Activated CD4-positive, alpha-beta T cell treated with anti-CD3 and anti-CD28 coated beads for 36 hours (primary cell): ENCODE measurements around the gene USP34. TPM values are rescaled to one million over a fixed set of nuclear protein-coding genes. Genes with fewer than 3 reads are reported as not detected.
"Not testable (repeated sequence)": the region's sequence is repeated elsewhere in the genome, so short reads cannot be mapped to it uniquely, and the experiment has no call there.

Experiments
- ATAC-seq: fragments of 200-7000 bp; cut with Tn5 transposase; one replicate; pipeline ENCODE4 v1.10.0; 2021; ENCODE audit warnings: mild to moderate bottlenecking, moderate library complexity
- CTCF ChIA-PET: fragments of 350-600 bp; sonication (Branson Sonifier 250); formaldehyde crosslinking; loops from one replicate; lab custom pipeline; 2021; ENCODE audit warnings: antibody characterized with exemption; lab: Charles Lee
- POLR2A ChIA-PET: fragments of 350-600 bp; sonication (Branson Sonifier 250); formaldehyde crosslinking; loops from one replicate; lab custom pipeline; 2021; ENCODE audit warnings: antibody characterized with exemption, inconsistent platforms; lab: Charles Lee
- DNase-seq: peaks from one replicate; pipeline ENCODE4 v3.0.0-alpha.2; 2020
- H3K27ac Mint-ChIP-seq: one replicate; pipeline ENCODE4 v1.8.0; 2021; ENCODE audit warnings: mixed read lengths
- H3K27me3 Mint-ChIP-seq: one replicate; pipeline ENCODE4 v1.8.0; 2021; ENCODE audit warnings: mixed read lengths
- H3K36me3 Mint-ChIP-seq: one replicate; pipeline ENCODE4 v1.8.0; 2021; ENCODE audit warnings: low read depth, mixed read lengths
- H3K4me1 Mint-ChIP-seq: one replicate; pipeline ENCODE4 v1.8.0; 2021; ENCODE audit warnings: mixed read lengths
- H3K4me3 Mint-ChIP-seq: one replicate; pipeline ENCODE4 v1.8.0; 2021; ENCODE audit warnings: mild to moderate bottlenecking, moderate library complexity, mixed read lengths
- H3K9me3 Mint-ChIP-seq: one replicate; pipeline ENCODE4 v1.8.0; 2021; ENCODE audit warnings: low read depth, mixed read lengths
- intact Hi-C, 2 experiments: fragments of 100-400 bp; cut with DNase I in 1 of 2; cut with micrococcal nuclease in 1 of 2; formaldehyde crosslinking; loops; one replicate each; pipeline versions ENCODE4 v1.14.2 to v1.15.1; 2022 to 2024; cut with DNase I, micrococcal nuclease
- total RNA-seq, 2 experiments: library from RNA; stranded (reverse); gene quantifications; one replicate each; pipeline ENCODE4 v1.2.3, GENCODE V29; 2021

The USP34 gene
- total RNA-seq, 2 experiments from 2014 or later, result 63.7 to 67.6 TPM

DNA sequence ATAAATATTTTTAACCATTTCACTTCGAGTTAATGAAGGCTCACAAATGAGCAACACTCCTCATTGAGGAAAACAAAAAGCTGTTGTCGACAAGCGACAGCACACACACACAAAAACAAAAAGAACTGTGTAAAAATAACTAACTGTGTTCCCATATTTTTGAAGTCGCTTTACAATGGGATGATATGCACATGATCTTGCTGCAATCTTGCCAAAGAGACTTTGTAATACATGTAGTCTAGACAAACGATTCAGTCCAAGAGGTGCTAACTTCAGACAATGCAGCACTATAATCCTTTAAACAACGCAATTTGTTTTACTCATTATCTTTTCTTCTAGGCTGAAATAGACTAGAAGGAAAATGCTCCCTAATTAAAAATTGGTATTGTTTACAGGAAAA is 7.2 kb upstream of the USP34 start:
- H3K4me1 Mint-ChIP-seq, result no peaks in the 10 kb centered on the region
- CTCF ChIA-PET, result interaction anchor here (1.4 kb wide), 1 partner anchor 52 kb away, joined by 3 read pairs; no protein-coding TSS in a partner anchor
- H3K27me3 Mint-ChIP-seq, result no peaks in the 10 kb centered on the region
- no peak overlapping the region for H3K4me3 Mint-ChIP-seq
- ATAC-seq (no peak), DNase-seq (no peak)
- no peak overlapping the region for H3K27ac Mint-ChIP-seq
- H3K9me3 Mint-ChIP-seq, result no peaks in the 10 kb centered on the region
- H3K36me3 Mint-ChIP-seq, result peaks cover 51% of the 10 kb centered on the region
- intact Hi-C loops, result no loop called here
- POLR2A ChIA-PET, result no interaction called here

DNA sequence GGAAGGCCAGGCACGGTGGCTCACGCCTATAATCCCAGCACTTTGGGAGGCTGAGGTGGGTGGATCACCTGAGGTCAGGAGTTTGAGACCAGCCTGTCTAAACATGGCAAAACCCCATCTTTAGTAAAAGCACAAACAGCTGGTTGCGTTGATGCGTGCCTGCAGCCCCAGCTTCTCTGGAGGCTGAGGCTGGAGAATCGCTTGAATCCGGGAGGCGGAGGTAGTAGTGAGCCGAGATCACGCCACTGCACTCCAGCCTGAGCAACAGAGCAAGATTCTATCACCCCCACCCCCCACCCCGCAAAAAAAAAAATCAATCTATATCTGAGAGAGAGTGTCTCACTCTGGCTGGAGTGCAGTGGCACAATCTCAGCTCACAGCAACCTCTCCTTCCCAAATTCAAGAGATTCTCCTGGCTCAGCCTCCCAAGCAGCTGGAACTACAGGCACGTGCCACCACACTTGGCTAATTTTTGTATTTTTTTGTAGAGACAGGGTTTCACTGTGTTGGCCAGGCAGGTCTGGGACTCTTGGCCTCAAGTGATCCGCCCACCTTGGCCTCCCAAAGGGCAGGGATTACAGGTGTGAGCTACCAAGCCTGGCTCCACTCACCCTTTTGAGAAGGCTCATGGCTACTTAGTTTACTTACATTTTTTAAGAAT is 6.2 kb upstream of the USP34 start:
- H3K4me3 Mint-ChIP-seq, CTCF ChIA-PET, H3K27ac Mint-ChIP-seq, H3K27me3 Mint-ChIP-seq, H3K4me1 Mint-ChIP-seq, intact Hi-C loops, DNase-seq, POLR2A ChIA-PET, H3K9me3 Mint-ChIP-seq, ATAC-seq: not testable (repeated sequence)
- H3K36me3 Mint-ChIP-seq, result peaks cover 48% of the 10 kb centered on the region

DNA sequence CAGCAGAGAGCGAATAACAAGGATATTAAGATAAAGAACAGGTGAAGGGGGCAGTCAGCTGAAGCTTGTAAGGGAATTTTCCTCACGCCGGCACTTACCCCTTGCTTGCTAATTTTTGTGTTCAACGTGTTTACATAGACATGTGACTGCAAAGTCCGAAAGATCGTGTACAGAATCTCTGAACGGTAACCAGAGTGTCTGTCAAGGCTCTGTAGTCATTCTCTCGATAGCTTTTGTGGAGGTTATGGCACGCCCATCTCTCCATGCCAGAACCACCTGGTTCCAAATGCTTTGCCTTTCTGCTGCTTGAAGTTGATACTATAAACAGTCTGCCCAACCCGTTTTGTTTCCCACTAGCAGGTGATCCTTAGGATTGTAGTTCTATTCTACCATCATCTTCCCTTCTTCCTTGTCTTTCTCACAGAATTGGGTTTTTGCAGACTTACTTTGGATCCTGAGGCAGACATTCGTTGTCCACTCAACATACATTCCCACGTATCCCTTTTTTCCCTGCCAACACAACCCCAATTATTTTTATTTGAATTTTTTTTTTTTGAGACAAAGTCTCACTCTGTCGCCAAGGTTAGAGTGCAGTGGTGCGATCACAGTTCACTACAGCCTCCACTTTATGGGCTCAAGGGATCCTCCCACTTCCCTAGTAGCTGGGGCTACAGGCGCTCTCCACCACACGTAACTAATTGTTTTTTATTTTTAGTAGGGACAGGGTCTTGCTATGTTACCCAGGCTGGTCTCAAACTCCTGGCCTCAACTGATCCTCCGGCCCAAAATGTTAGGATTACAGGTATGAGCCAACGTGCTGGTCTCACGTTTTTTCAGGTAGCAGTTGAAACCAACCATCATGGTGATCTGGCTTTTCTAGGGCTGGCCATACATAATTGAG is 1.3 kb upstream of the USP34 start:
- H3K27me3 Mint-ChIP-seq, result no peaks in the 10 kb centered on the region
- CTCF ChIA-PET, result interaction anchor here (1.6 kb wide), 1 partner anchor 46 kb away, joined by 7 read pairs; no protein-coding TSS in a partner anchor
- ATAC-seq, result no peak
- H3K36me3 Mint-ChIP-seq, result peaks cover 31% of the 10 kb centered on the region
- peaks cover 26% of the 10 kb centered on the region for H3K4me1 Mint-ChIP-seq
- intact Hi-C loops, result loop anchor here (1.0 to 5.0 kb wide), 12 partner anchors 45 to 715 kb away; partner anchors contain the start of genes CCT4 (in 1 of the 2), FAM161A (in 1 of the 2), PAPOLG (in 1 of the 2) and PEX13 (in 1 of the 2)
- H3K4me3 Mint-ChIP-seq, result peak overlapping the region; percentile 83
- POLR2A ChIA-PET, result interaction anchor here (1.2 to 1.6 kb wide), 2 partner anchors 46 to 66 kb away, joined by 4 to 7 read pairs; partner anchors contain the start of gene XPO1
- peak overlapping the region; percentile 94 for H3K27ac Mint-ChIP-seq
- DNase-seq, result peak; percentile 50
- no peaks in the 10 kb centered on the region for H3K9me3 Mint-ChIP-seq

DNA sequence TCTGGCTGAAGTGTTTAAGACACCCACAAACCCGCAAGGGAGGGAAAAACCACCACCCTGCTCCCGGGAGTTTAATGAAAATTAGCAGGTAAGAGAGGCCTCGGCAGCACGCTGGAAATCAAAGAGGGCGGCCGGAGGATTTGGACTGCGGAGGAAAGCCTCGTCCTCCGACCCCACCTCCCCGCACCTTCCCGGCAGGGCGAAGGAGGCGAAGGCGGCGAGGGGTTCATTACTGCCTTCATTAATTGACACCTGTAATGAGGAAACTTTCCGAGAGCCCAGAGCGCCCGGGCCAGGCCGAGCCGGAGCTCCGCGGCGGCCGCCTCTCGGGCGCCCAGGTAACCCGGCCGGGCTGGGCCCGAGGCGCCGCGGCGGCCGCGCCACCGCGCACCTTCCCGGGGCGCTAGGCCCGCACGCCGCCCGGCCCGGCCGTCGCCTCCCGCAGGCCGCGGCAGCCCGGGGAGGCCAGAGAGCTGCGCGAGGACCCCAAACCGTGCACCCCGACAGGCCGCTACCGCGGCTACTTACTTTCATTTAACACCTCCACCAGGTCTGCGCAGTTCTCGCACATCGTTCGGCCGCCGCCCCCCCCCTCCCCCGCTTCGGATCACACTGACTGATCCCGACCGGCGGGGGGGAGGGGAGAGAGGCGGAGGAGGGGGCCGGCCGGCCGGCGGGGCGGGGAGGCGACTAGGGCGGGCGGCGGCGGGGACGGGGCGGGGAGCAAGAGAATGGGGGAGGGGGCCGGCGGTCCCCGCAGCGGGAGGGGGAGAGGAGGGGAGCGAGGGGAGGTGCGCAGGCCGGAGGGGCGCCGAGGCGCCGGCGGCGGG is 550 bp downstream of the USP34 start:
- Mint-ChIP-seq H3K27ac (peak overlapping the region; percentile 80), H3K4me3 (peak overlapping the region; percentile 83), H3K36me3 (peaks cover 30% of the 10 kb centered on the region), H3K27me3 (no peaks in the 10 kb centered on the region), H3K4me1 (peaks cover 31% of the 10 kb centered on the region), H3K9me3 (no peaks in the 10 kb centered on the region)
- intact Hi-C loops, result loop anchor here (2.0 to 5.0 kb wide), 3 partner anchors 43 to 714 kb away; partner anchors contain the start of gene PAPOLG (in 1 of the 2)
- peak; percentile 93 for DNase-seq
- ChIA-PET CTCF (interaction anchor here (0.7 kb wide), 1 partner anchor 104 kb away, joined by 3 read pairs; no protein-coding TSS in a partner anchor), POLR2A (interaction anchor here (1.1 kb wide), 1 partner anchor 68 kb away, joined by 4 read pairs; the partner anchor contains the start of gene XPO1)
- peak; percentile 30 for ATAC-seq

DNA sequence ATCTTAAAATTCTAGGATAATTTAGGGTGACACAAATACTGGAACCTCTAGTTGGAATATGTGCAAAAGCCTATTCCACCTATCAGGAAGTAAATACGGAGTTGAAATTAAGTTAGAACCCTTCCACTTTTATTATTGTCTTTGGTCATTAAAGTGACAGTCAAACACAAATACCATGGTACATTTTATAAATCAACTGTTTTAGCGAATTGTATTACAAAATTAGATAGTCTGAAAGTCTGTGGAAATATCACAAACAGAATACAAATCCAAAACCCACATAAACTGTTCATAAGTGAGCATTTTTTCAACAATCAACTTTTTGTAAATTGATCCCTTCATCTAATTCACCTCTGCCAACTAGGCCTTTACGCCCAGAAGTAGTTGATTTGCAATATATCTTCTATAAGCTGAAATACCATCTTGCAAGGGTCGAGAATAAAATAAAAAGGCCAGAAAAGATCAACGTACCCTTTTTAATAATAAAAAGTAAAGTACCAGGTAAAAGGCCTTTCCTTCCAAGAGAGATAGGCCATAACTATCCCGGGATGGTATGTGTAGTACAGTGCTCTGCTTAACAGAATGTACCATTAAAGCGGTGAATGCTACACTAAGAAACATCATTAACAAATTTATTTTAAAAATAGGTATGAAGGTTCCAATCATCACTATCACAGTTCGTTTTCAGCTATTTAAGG is 1.3 kb downstream of the USP34 start:
- Mint-ChIP-seq H3K4me3 (peak overlapping the region; percentile 83), H3K9me3 (no peaks in the 10 kb centered on the region), H3K4me1 (peaks cover 37% of the 10 kb centered on the region), H3K36me3 (peaks cover 30% of the 10 kb centered on the region), H3K27me3 (no peaks in the 10 kb centered on the region), H3K27ac (peak overlapping the region; percentile 80)
- DNase-seq (no peak), ATAC-seq (no peak)
- CTCF ChIA-PET, result interaction anchor here (0.7 kb wide), 1 partner anchor 103 kb away, joined by 3 read pairs; no protein-coding TSS in a partner anchor
- POLR2A ChIA-PET, result interaction anchor here (0.6 to 1.1 kb wide), 2 partner anchors 10 to 69 kb away, joined by 3 to 4 read pairs; partner anchors contain the start of gene XPO1
- intact Hi-C loops, result loop anchor here (2.0 to 5.0 kb wide), 3 partner anchors 42 to 713 kb away; partner anchors contain the start of gene PAPOLG (in 1 of the 2)

DNA sequence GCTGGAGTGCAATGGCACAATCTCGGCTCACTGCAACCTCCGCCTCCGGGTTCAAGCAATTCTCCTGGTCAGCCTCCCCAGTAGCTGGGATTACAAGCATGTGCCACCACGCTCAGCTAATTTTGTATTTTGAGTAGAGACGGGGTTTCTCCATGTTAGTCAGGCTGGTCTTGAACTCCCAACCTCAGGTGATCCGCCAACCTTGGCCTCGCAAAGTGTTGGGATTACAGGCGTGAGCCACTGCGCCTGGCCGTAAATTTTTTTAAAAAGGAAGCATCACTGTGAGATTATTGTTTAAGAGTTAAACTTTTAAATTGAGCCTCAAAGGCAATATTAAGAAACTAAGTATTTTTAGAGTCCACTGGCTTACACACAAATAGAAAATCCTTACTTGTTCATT is 2.7 kb downstream of the USP34 start:
- DNase-seq, H3K27ac Mint-ChIP-seq, ATAC-seq, H3K27me3 Mint-ChIP-seq, intact Hi-C loops, H3K9me3 Mint-ChIP-seq: not testable (repeated sequence)
- Mint-ChIP-seq H3K4me3 (peak overlapping the region; percentile 83), H3K36me3 (peaks cover 21% of the 10 kb centered on the region), H3K4me1 (peaks cover 48% of the 10 kb centered on the region)
- POLR2A ChIA-PET, result interaction anchor here (1.0 kb wide), 1 partner anchor 70 kb away, joined by 4 read pairs; the partner anchor contains the start of gene XPO1
- CTCF ChIA-PET, result interaction anchor here (0.6 to 1.2 kb wide), 2 partner anchors 42 to 69 kb away, joined by 3 to 4 read pairs; no protein-coding TSS in a partner anchor

DNA sequence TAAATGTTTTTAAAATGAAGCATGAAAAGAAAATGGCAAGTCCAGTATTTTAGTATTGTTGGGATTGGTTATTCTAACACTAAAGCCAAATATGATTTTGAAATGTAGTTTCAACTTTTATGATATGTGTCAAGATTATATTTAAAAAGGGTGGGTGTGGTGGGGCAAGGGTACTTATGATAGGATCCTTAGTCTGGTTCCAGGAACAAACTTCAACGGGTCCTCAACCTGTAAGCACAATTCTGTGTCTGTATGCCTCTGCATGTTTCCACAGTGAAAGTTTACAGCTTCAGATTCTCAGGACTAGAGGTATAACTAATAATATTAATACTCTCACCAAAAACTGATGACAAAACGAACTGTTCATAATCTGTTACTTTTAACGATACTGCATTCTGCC is 5.8 kb downstream of the USP34 start:
- peaks cover 58% of the 10 kb centered on the region for H3K4me1 Mint-ChIP-seq

DNA sequence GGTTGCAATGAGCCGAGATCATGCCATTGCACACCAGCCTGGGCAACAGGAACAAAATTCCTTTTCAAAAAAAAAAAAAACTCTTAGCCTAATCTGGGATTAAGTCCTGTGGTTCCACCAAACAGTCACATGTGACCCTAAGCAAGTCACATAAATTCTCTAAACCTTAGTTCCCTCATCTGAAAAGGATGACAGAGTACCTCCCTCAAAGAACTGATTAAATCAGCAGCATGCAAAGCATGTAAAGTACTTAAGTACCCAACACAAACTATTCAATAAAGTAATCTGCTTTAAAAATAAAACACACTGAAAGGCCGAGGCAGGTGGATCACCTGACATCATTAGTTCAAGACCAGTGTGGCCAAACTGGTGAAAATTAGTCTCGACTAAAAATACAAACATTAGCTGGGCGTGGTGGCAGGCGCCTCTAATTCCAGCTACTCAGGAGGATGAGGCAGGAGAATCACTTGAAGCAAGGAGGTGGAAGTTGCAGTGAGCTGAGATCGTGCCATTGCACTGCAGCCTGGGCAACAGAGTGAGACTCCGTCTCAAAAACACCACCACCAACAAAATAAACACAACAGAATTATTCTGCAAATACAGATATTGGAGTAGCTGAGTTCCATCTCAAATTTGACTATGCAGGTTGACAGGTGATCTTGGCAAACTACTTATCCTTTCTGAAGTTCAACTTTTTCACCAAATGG is 7.0 kb downstream of the USP34 start:
- no peaks in the 10 kb centered on the region for H3K27me3 Mint-ChIP-seq
- H3K4me1 Mint-ChIP-seq, result peaks cover 61% of the 10 kb centered on the region
- no peak overlapping the region for H3K27ac Mint-ChIP-seq
- intact Hi-C loops, result no loop called here
- no peak for DNase-seq
- H3K9me3 Mint-ChIP-seq, result no peaks in the 10 kb centered on the region
- H3K36me3 Mint-ChIP-seq, result peaks cover 16% of the 10 kb centered on the region
- ChIA-PET CTCF (interaction anchor here (1.4 to 1.6 kb wide), 2 partner anchors 24 to 38 kb away, joined by 3 to 4 read pairs; no protein-coding TSS in a partner anchor), POLR2A (no interaction called here)
- no peak overlapping the region for H3K4me3 Mint-ChIP-seq
- no peak for ATAC-seq

More for the DNA sequence above, 5.8 kb downstream of the USP34 start:
- ChIA-PET POLR2A (no interaction called here), CTCF (interaction anchor here (2.4 kb wide), 1 partner anchor 39 kb away, joined by 7 read pairs; no protein-coding TSS in a partner anchor)
- Mint-ChIP-seq H3K36me3 (peaks cover 16% of the 10 kb centered on the region), H3K4me3 (no peak overlapping the region), H3K27me3 (no peaks in the 10 kb centered on the region), H3K27ac (no peak overlapping the region), H3K9me3 (no peaks in the 10 kb centered on the region)
- intact Hi-C loops, result no loop called here
- DNase-seq (no peak), ATAC-seq (no peak)

DNA sequence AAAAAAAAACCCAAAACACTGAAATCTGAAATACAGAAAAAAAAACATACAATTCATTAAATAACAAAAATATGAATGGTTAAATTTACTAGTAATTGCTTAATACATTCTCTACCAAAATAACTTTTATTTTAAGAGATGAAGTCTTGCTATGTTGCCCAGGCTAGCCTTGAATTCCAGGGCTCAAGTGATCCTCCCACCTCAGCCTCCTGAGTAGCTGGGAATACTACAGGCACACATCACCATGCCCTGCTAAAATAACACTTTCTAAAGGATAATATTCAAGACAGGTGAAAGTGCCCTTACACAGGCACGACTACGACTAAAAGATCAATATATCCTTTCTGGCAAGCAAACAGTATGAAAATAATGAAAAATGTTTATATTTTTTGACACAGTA is 9.5 kb downstream of the USP34 start:
- DNase-seq, result no peak
- H3K36me3 Mint-ChIP-seq, result peaks cover 14% of the 10 kb centered on the region
- H3K4me1 Mint-ChIP-seq, result peaks cover 69% of the 10 kb centered on the region
- no peaks in the 10 kb centered on the region for H3K27me3 Mint-ChIP-seq
- no peaks in the 10 kb centered on the region for H3K9me3 Mint-ChIP-seq
- POLR2A ChIA-PET, result no interaction called here
- CTCF ChIA-PET, result interaction anchor here (0.7 to 1.9 kb wide), 3 partner anchors 29 to 40 kb away, joined by 3 to 12 read pairs (median 3); no protein-coding TSS in a partner anchor
- H3K4me3 Mint-ChIP-seq, result no peak overlapping the region
- intact Hi-C loops, result no loop called here
- no peak overlapping the region for H3K27ac Mint-ChIP-seq
- no peak for ATAC-seq
